Right cardiac atrium (tissue), 5 donors: Measurements from ENCODE around the gene TF. TPM values are rescaled to one million over a fixed set of nuclear protein-coding genes. Genes with fewer than 3 reads are reported as not detected.

ENCODE experiments used
- ATAC-seq, 2 donors: fragments of 200-7000 bp; cut with Tn5 transposase; one replicate each; pipeline versions ENCODE4 v1.8.0 to v1.9.1; 2020; ENCODE audit warnings: moderate library complexity in 2 of 2, mild to moderate bottlenecking in 1 of 2
- DNase-seq, 3 donors: peaks; one replicate each; pipeline ENCODE4 v3.0.0-alpha.2; 2020
- H3K27ac ChIP-seq: one replicate; pipeline ENCODE4 v1.5.1; 2013; ENCODE audit warnings: mild to moderate bottlenecking, low read length, control low read depth, moderate library complexity
- H3K27me3 ChIP-seq: one replicate; pipeline ENCODE4 v1.6.1; 2013; ENCODE audit not compliant: control insufficient read depth, insufficient read depth
- H3K4me1 ChIP-seq: one replicate; pipeline ENCODE4 v1.6.1; 2013; ENCODE audit warnings: low read length; ENCODE audit not compliant: control insufficient read depth, insufficient read depth
- H3K4me3 ChIP-seq: one replicate; pipeline ENCODE4 v1.5.1; 2013; ENCODE audit warnings: low read length, control low read depth
- H3K9me3 ChIP-seq: one replicate; pipeline ENCODE4 v1.6.1; 2013; ENCODE audit warnings: low read length; ENCODE audit not compliant: control insufficient read depth
- WGBS: extraction: QIAGEN DNeasy Blood & Tissue Kit; methylation state at CpG from one replicate; pipeline ENCODE4 v1.1.7; 2013; 5-methylcytosine and 5-hydroxymethylcytosine counted together
- intact Hi-C, 4 donors: fragments of 100-400 bp; cut with DNase I; formaldehyde crosslinking; loops; one replicate each; pipeline versions ENCODE4 v1.11.0 to v1.14.0; 2022 to 2023
- polyA plus RNA-seq: library from polyadenylated mRNA; stranded (reverse); fragments of 200-250 nt; gene quantifications from one replicate; pipeline ENCODE4 v1.2.3, GENCODE V29; 2013
- total RNA-seq, 4 donors: library from RNA; stranded (reverse); fragmentation: NEBNext Ultra II Directional; extraction: Animal tissue kit (Norgen Biotek cat#: 25700); gene quantifications; one replicate each; pipeline ENCODE4 v1.2.1, GENCODE V29; 2021
- donor health status: healthy with polysubstance abuse.
- donor health status: DM: no; HTN: yes; CAD: no.
- donor health status: DM: no; HTN: no; CAD: no.
- donor health status: DM: no; HTN: yes; CAD: no; lungs with severe emphysema.
- donor health status: DM: yes; HTN: yes; CAD: no.

The TF gene
- total and polyA plus RNA-seq, 5 donors, result 2.1 to 18.3 (median 4.0) TPM

GRCh38 chr3:133788024-133788423 is 41.8 kb downstream of the TF start:
- WGBS, result 80% methylated on average over 2 of the region's 2 CpGs

DNA sequence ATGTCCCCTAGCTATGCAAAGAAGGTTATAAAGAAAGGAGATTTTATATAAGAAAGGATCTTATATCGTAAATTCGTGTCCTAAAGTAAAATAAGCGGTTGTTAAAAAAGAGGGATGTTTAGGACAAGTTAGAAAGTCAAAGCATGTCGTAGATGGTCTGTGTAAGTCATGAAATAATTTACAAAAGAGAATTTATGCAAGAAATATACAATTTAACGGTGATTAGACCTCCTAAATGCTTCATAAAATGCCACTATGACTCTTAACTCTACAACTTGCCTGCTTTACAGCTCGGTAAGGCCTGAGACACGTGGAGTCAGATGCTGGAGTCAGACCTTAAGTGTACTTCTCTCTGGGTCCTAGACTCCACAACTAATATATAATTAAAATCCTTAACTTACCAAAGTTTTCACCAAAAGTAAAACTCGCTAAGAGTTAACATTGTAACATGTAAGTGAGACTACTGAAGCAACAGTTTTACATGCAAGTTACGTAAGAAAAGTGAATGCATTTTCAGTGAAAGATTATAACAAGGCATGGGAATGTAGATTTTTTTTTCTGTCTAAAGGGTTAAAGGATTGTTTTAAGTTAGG is 46.1 kb downstream of the TF start:
- intact Hi-C loops, result no loop called here
- H3K27me3 ChIP-seq, result no peaks in the 10 kb centered on the region
- no peaks in the 10 kb centered on the region for H3K9me3 ChIP-seq
- DNase-seq (no peak), ATAC-seq (no peak)
- no peak overlapping the region for H3K4me3 ChIP-seq
- WGBS, result 53% methylated on average over 9 of the region's 9 CpGs
- no peaks in the 10 kb centered on the region for H3K4me1 ChIP-seq
- H3K27ac ChIP-seq, result no peak overlapping the region

More at GRCh38 chr3:133788024-133788423, 41.8 kb downstream of the TF start:
- Histone ChIP-seq H3K27me3 (no peaks in the 10 kb centered on the region), H3K4me3 (no peak overlapping the region), H3K9me3 (no peaks in the 10 kb centered on the region), H3K27ac (no peak overlapping the region), H3K4me1 (no peaks in the 10 kb centered on the region)
- intact Hi-C loops, result no loop called here
- ATAC-seq (no peak), DNase-seq (no peak)

- DNase-seq (no peak), ATAC-seq (no peak)
- WGBS, result 74% methylated on average over 3 of the region's 3 CpGs
- no peaks in the 10 kb centered on the region for H3K27me3 ChIP-seq
- no peak overlapping the region for H3K27ac ChIP-seq
- H3K9me3 ChIP-seq, result no peaks in the 10 kb centered on the region
- no peak overlapping the region for H3K4me3 ChIP-seq
- no peaks in the 10 kb centered on the region for H3K4me1 ChIP-seq
- intact Hi-C loops, result no loop called here
These were observed 51.4 kb downstream of the TF start for GRCh38 chr3:133797396-133798105.

DNA sequence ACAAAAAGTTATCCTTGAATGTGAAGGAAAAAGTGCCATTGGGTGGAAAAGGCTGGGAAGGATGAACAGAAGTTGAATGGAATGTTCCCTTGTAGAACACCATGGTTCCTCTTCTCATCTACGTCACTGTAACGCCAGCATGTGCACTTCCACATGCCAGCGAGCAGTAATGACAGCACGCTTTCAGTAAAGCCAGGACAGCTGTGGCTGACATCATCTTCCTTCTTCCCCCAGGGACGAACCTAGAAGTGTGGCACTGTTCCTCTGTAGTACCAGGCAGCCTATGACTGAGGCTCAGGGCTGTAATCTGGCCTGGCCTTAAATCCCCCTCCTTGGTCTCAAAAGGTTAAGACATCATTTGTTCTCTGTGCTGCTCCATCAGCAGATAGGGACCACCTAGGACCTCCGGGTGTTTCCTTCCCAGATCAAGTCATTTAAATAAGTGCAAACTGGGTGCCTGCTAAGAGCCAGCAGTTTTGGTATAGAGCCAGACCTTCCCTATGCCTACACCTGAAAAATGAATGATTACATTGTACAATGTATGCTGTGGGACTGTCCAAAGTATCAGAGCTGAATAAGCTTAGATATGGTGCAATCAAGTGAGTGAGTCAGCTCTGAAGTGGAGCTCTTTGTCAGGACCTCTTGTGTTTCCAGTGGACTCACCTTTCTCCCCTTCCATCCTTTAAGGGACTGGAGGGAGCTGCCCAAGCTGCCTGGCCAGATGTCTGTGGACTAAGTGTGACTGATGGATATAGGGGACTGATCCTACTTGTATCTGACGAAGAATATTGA is 53.8 kb downstream of the TF start:
- ATAC-seq, result peak in 1 of 2 donors; percentile 35
- H3K4me3 ChIP-seq, result no peak overlapping the region
- DNase-seq, result no peak
- H3K4me1 ChIP-seq, result no peaks in the 10 kb centered on the region
- WGBS, result 56% methylated on average over 7 of the region's 7 CpGs
- H3K27me3 ChIP-seq, result no peaks in the 10 kb centered on the region
- H3K27ac ChIP-seq, result no peak overlapping the region
- no peaks in the 10 kb centered on the region for H3K9me3 ChIP-seq
- intact Hi-C loops, result no loop called here

DNA sequence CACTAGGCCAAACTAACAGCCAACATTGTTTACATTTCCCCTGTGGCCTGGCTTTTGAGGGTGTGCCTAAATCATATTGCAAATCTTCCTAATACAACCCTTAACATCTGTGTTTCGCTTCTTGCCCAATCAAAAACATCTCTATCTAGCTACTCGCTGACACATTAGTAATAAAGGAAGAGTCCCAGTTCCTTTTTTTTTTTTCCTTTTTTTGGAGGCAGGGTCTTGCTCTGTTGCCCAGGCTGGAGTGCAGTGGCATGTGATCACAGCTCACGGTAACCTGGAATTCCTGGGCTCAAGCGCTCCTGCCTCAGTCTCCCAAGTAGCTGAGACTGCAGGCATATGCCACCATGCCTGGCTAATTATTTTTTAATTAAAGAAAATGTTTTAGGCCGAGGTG is 57.3 kb downstream of the TF start:
- WGBS, result 86% methylated on average over 5 of the region's 5 CpGs
- no peak overlapping the region for H3K4me3 ChIP-seq
- ATAC-seq (no peak), DNase-seq (no peak)
- H3K27me3 ChIP-seq, result no peaks in the 10 kb centered on the region
- no peaks in the 10 kb centered on the region for H3K9me3 ChIP-seq
- intact Hi-C loops, result no loop called here
- no peaks in the 10 kb centered on the region for H3K4me1 ChIP-seq
- H3K27ac ChIP-seq, result no peak overlapping the region

DNA sequence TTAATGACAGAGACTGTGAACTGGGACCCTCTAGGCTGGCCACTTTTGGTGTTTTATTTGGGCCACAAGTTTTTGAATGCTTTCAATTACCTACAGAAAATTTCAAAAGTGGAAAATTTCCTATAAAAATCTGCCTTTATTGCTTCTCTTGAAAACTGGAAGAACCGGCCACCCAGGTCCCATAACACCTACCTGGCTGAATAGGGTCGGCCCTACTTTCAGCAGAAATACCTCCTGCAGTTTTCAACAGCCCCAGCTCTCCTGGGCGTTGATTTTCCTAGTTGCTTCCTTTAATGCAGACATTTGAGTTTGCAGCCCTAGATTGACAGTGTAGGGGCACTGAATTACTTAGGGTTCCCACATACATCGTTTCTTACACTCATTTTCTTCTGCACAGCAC is 58.7 kb downstream of the TF start:
- Histone ChIP-seq H3K4me1 (no peaks in the 10 kb centered on the region), H3K27ac (no peak overlapping the region), H3K9me3 (no peaks in the 10 kb centered on the region), H3K27me3 (no peaks in the 10 kb centered on the region), H3K4me3 (no peak overlapping the region)
- 76% methylated on average over 4 of the region's 4 CpGs for WGBS
- intact Hi-C loops, result no loop called here
- ATAC-seq (no peak), DNase-seq (no peak)

GRCh38 chr3:133805384-133805701 is 59.1 kb downstream of the TF start:
- intact Hi-C loops, result no loop called here
- Histone ChIP-seq H3K27ac (no peak overlapping the region), H3K4me3 (peak overlapping the region; percentile 17), H3K27me3 (no peaks in the 10 kb centered on the region), H3K4me1 (no peaks in the 10 kb centered on the region), H3K9me3 (no peaks in the 10 kb centered on the region)
- 13% methylated on average over 15 of the region's 15 CpGs for WGBS
- DNase-seq (no peak), ATAC-seq (no peak)

GRCh38 chr3:133805702-133806475 is 59.7 kb downstream of the TF start, which contains the start of gene SRPRB:
Gene SRPRB (plus strand): TSS chr3:133805815. CDS start chr3:133805849, 34 bp downstream.
- Histone ChIP-seq H3K4me1 (no peaks in the 10 kb centered on the region), H3K9me3 (no peaks in the 10 kb centered on the region), H3K27me3 (no peaks in the 10 kb centered on the region), H3K27ac (peak within 1 kb of the TSS; percentile 61), H3K4me3 (peak within 1 kb of the TSS; percentile 80)
- intact Hi-C loops, result no loop called here
- peak; percentile 96 to 98 (median 98) for DNase-seq
- under 1% methylated on average over 53 of the region's 53 CpGs for WGBS
- ATAC-seq, result peak; percentile 100

DNA sequence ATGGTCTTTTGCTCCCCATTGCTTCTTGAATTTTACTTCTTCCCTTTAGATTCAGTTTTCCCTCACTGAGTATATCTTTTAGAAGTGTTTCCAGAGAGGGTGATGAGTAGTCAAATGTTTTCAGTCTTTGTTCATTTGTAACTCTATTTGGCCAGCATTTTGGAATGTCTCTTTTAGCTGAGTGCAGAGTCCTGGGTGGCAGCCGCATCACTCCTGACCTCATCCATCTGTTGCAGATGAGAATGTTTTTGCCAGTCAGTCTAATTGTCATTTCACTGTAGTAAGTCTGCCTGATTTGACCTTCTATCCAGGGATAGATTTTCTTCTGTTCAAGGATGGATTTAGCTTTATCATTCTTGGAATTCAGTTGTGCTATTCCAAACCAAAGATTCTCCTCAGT is 66.7 kb downstream of the TF start:
- WGBS, result 45% methylated on average over 1 of the region's 1 CpG
- H3K9me3 ChIP-seq, result no peaks in the 10 kb centered on the region
- no peaks in the 10 kb centered on the region for H3K27me3 ChIP-seq
- no peak overlapping the region for H3K27ac ChIP-seq
- peak in 1 of 2 donors; percentile 11 for ATAC-seq
- intact Hi-C loops, result loop anchor here in 1 of 4 donors (10.0 kb wide), 1 partner anchor 148 kb away; the partner anchor contains the start of gene TOPBP1
- no peak overlapping the region for H3K4me3 ChIP-seq
- H3K4me1 ChIP-seq, result no peaks in the 10 kb centered on the region
- no peak for DNase-seq

GRCh38 chr3:133815386-133815785 is 69.2 kb downstream of the TF start:
- H3K27ac ChIP-seq, result no peak overlapping the region
- DNase-seq (no peak), ATAC-seq (no peak)
- 76% methylated on average over 2 of the region's 2 CpGs for WGBS
- intact Hi-C loops, result loop anchor here in 2 of 4 donors (5.0 to 10.0 kb wide), 2 partner anchors 112 to 151 kb away; partner anchors contain the start of gene TOPBP1 (in 1 of the 2)
- H3K4me1 ChIP-seq, result no peaks in the 10 kb centered on the region
- H3K4me3 ChIP-seq, result no peak overlapping the region
- H3K9me3 ChIP-seq, result no peaks in the 10 kb centered on the region
- no peaks in the 10 kb centered on the region for H3K27me3 ChIP-seq
